MM.1S (cell line): Measurements from ENCODE around the gene ZFP2.

Source experiments
- EZH2 ChIP-seq: fragments of 300-600 bp; sonication (generic); optimal IDR thresholded peaks from 2 replicates; pipeline ENCODE3; 2017; ENCODE audit warnings: low read depth, mild to moderate bottlenecking, antibody characterized with exemption, low read length, mixed read lengths
- EZH2phosphoT487 ChIP-seq: fragments of 300-600 bp; sonication (generic); IDR thresholded peaks from 2 replicates; pipeline ENCODE4 v1.6.1; 2018; ENCODE audit warnings: antibody characterized with exemption, low read length
- TF ChIP-seq, protein P1 (sequence below): fragments of 300-600 bp; sonication (generic); IDR thresholded peaks from 2 replicates; pipeline ENCODE4 v1.5.1; 2016; ENCODE audit warnings: antibody characterized with exemption, low read length, mixed read lengths

GRCh38 chr5:178870411-178870810 is 25.3 kb upstream of the ZFP2 start:
- TF ChIP-seq, protein P1, sequence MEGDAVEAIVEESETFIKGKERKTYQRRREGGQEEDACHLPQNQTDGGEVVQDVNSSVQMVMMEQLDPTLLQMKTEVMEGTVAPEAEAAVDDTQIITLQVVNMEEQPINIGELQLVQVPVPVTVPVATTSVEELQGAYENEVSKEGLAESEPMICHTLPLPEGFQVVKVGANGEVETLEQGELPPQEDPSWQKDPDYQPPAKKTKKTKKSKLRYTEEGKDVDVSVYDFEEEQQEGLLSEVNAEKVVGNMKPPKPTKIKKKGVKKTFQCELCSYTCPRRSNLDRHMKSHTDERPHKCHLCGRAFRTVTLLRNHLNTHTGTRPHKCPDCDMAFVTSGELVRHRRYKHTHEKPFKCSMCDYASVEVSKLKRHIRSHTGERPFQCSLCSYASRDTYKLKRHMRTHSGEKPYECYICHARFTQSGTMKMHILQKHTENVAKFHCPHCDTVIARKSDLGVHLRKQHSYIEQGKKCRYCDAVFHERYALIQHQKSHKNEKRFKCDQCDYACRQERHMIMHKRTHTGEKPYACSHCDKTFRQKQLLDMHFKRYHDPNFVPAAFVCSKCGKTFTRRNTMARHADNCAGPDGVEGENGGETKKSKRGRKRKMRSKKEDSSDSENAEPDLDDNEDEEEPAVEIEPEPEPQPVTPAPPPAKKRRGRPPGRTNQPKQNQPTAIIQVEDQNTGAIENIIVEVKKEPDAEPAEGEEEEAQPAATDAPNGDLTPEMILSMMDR, result no peak
- TF ChIP-seq EZH2, result no peak
- TF ChIP-seq EZH2phosphoT487, result no peak
